ENCODE data around the gene TRIM40.

- no peak for TF ChIP-seq RBM22 (optimal IDR thresholded peaks at IDR 0.05; ENCODE audit: low read length)
- no peak for TF ChIP-seq HDAC6 (IDR thresholded peaks at IDR 0.05; ENCODE audit: low read depth, low read length)
- no peak for TF ChIP-seq RELA (CRISPR knock-in tag; IDR thresholded peaks at IDR 0.05)
- no peak for TF ChIP-seq POLR2AphosphoS5 (IDR thresholded peaks at IDR 0.05; ENCODE audit: low read depth, low read length)
- no peak for TF ChIP-seq ZFP36 (IDR thresholded peaks at IDR 0.05; ENCODE audit: borderline replicate concordance, low read depth, low read length, partially characterized antibody)
Measured at GRCh38 chr6:30135147-30135546, 793 bp upstream of the TRIM40 start.

Measured in HepG2 (cell line).